Sigmoid colon (tissue), 4 donors: ENCODE data around the gene ITPR2.

Source experiments
- EP300 ChIP-seq, 4 donors: sonication (generic); formaldehyde crosslinking; IDR thresholded peaks; one replicate each; pipeline ENCODE4 v1.6.1; 2017; ENCODE audit warnings: antibody characterized with exemption in 4 of 4
- POLR2A ChIP-seq, 2 donors: fragments of 450-650 bp; IDR thresholded peaks; one replicate each; pipeline ENCODE4 v1.6.1; 2016; ENCODE audit warnings: antibody characterized with exemption in 2 of 2, mild to moderate bottlenecking in 2 of 2, moderate library complexity in 2 of 2
- POLR2AphosphoS5 ChIP-seq, 4 donors: sonication (generic); formaldehyde crosslinking; IDR thresholded peaks; one replicate each; pipeline ENCODE4 v1.6.1; 2017; ENCODE audit warnings: antibody characterized with exemption in 4 of 4
- TF ChIP-seq, protein P1 (sequence below), 4 experiments: fragments of 450-650 bp in 3 of 4; fragments of 200-600 bp in 1 of 4; IDR thresholded peaks; one replicate each; pipeline ENCODE4 v1.5.1; 2016 to 2019; ENCODE audit warnings: antibody characterized with exemption in 4 of 4, mild to moderate bottlenecking in 3 of 4, moderate library complexity in 2 of 4

DNA sequence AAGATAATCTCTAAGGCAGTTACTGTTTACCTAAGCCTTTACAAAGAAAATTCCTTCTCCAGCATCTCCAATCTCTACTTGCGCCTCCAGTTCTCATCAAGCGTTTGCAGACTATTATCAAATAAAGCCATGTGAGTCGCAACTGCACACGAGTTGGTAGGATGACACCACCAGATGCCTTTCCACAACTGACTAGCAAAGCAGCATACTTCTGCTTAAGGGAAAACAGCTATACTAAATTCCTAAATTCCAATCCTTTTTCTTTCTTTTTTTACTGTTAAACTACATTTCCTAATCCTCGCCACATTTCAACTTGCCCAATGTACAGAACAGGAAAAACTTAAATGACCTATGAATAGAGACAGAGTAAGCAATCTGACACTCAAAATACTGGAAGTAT is 166.7 kb downstream of the ITPR2 start:
- TF ChIP-seq POLR2AphosphoS5 (IDR thresholded peaks at IDR 0.05): no peak
- no peak for TF ChIP-seq POLR2A (IDR thresholded peaks at IDR 0.05)
- TF ChIP-seq, protein P1, sequence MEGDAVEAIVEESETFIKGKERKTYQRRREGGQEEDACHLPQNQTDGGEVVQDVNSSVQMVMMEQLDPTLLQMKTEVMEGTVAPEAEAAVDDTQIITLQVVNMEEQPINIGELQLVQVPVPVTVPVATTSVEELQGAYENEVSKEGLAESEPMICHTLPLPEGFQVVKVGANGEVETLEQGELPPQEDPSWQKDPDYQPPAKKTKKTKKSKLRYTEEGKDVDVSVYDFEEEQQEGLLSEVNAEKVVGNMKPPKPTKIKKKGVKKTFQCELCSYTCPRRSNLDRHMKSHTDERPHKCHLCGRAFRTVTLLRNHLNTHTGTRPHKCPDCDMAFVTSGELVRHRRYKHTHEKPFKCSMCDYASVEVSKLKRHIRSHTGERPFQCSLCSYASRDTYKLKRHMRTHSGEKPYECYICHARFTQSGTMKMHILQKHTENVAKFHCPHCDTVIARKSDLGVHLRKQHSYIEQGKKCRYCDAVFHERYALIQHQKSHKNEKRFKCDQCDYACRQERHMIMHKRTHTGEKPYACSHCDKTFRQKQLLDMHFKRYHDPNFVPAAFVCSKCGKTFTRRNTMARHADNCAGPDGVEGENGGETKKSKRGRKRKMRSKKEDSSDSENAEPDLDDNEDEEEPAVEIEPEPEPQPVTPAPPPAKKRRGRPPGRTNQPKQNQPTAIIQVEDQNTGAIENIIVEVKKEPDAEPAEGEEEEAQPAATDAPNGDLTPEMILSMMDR (IDR thresholded peaks at IDR 0.05): no peak
- no peak for TF ChIP-seq EP300 (IDR thresholded peaks at IDR 0.05)
